ENCODE results near the gene THOP1.

The THOP1 gene

GRCh38 chr19:2853015-2853606, 67.8 kb downstream of the THOP1 start:
- Histone ChIP-seq H3K4me1 (ENCODE audit: control insufficient read depth in 2 of 2, insufficient read depth in 2 of 2, low read length in 2 of 2) (no peaks in the 10 kb centered on the region), H3K9me3 (ENCODE audit: control insufficient read depth in 2 of 2, low read length in 2 of 2) (peaks cover 34 to 42% of the 10 kb centered on the region in 2 donors), H3K9ac (ENCODE audit: low read depth in 1 of 2, low read length in 2 of 2) (no peak overlapping the region), H3K36me3 (ENCODE audit: control insufficient read depth in 2 of 2, insufficient read depth in 2 of 2, low read length in 2 of 2) (peaks cover 32 to 34% of the 10 kb centered on the region in 2 donors), H3K27me3 (ENCODE audit: control insufficient read depth in 2 of 2, insufficient read depth in 2 of 2, low read length in 2 of 2) (no peaks in the 10 kb centered on the region), H3K4me3 (ENCODE audit: low read length in 2 of 2) (peak overlapping the region in 1 of 2 donors; percentile 27), H3K27ac (ENCODE audit: low read depth in 2 of 2, low read length in 2 of 2) (no peak overlapping the region)

GRCh38 chr19:2854849-2855248, 69.5 kb downstream of the THOP1 start:
- Histone ChIP-seq H3K9ac (ENCODE audit: low read depth in 1 of 2, low read length in 2 of 2) (no peak overlapping the region), H3K9me3 (ENCODE audit: control insufficient read depth in 2 of 2, low read length in 2 of 2) (peaks cover 36 to 41% of the 10 kb centered on the region in 2 donors), H3K27me3 (ENCODE audit: control insufficient read depth in 2 of 2, insufficient read depth in 2 of 2, low read length in 2 of 2) (no peaks in the 10 kb centered on the region), H3K4me1 (ENCODE audit: control insufficient read depth in 2 of 2, insufficient read depth in 2 of 2, low read length in 2 of 2) (no peaks in the 10 kb centered on the region), H3K4me3 (ENCODE audit: low read length in 2 of 2) (no peak overlapping the region), H3K36me3 (ENCODE audit: control insufficient read depth in 2 of 2, insufficient read depth in 2 of 2, low read length in 2 of 2) (peaks cover 32 to 34% of the 10 kb centered on the region in 2 donors), H3K27ac (ENCODE audit: low read depth in 2 of 2, low read length in 2 of 2) (no peak overlapping the region)

- Histone ChIP-seq H3K36me3 (ENCODE audit: control insufficient read depth in 2 of 2, insufficient read depth in 2 of 2, low read length in 2 of 2) (peaks cover 22 to 28% of the 10 kb centered on the region in 2 donors), H3K4me1 (ENCODE audit: control insufficient read depth in 2 of 2, insufficient read depth in 2 of 2, low read length in 2 of 2) (no peaks in the 10 kb centered on the region), H3K27ac (ENCODE audit: low read depth in 2 of 2, low read length in 2 of 2) (no peak overlapping the region), H3K27me3 (ENCODE audit: control insufficient read depth in 2 of 2, insufficient read depth in 2 of 2, low read length in 2 of 2) (no peaks in the 10 kb centered on the region), H3K4me3 (ENCODE audit: low read length in 2 of 2) (no peak overlapping the region), H3K9ac (ENCODE audit: low read depth in 1 of 2, low read length in 2 of 2) (no peak overlapping the region), H3K9me3 (ENCODE audit: control insufficient read depth in 2 of 2, low read length in 2 of 2) (peaks cover 31 to 38% of the 10 kb centered on the region in 2 donors)
These were observed 71.3 kb downstream of the THOP1 start for GRCh38 chr19:2856457-2857050.

GRCh38 chr19:2858864-2859263, 73.6 kb downstream of the THOP1 start:
- Histone ChIP-seq H3K9ac (ENCODE audit: low read depth in 1 of 2, low read length in 2 of 2) (no peak overlapping the region), H3K27me3 (ENCODE audit: control insufficient read depth in 2 of 2, insufficient read depth in 2 of 2, low read length in 2 of 2) (no peaks in the 10 kb centered on the region), H3K9me3 (ENCODE audit: control insufficient read depth in 2 of 2, low read length in 2 of 2) (peaks cover 15 to 20% of the 10 kb centered on the region in 2 donors), H3K4me1 (ENCODE audit: control insufficient read depth in 2 of 2, insufficient read depth in 2 of 2, low read length in 2 of 2) (no peaks in the 10 kb centered on the region), H3K36me3 (ENCODE audit: control insufficient read depth in 2 of 2, insufficient read depth in 2 of 2, low read length in 2 of 2) (peaks cover 0 to 6% of the 10 kb centered on the region in 2 donors), H3K4me3 (ENCODE audit: low read length in 2 of 2) (no peak overlapping the region), H3K27ac (ENCODE audit: low read depth in 2 of 2, low read length in 2 of 2) (no peak overlapping the region)

GRCh38 chr19:2863816-2864215, 78.5 kb downstream of the THOP1 start:
- H3K9ac ChIP-seq (ENCODE audit: low read depth in 1 of 2, low read length in 2 of 2): no peak overlapping the region

More at GRCh38 chr19:2863816-2864215, 78.5 kb downstream of the THOP1 start:
- H3K27me3 ChIP-seq (ENCODE audit: control insufficient read depth in 2 of 2, insufficient read depth in 2 of 2, low read length in 2 of 2): no peaks in the 10 kb centered on the region
- peaks cover 0 to 4% of the 10 kb centered on the region in 2 donors for H3K4me1 ChIP-seq (ENCODE audit: control insufficient read depth in 2 of 2, insufficient read depth in 2 of 2, low read length in 2 of 2)
- H3K9me3 ChIP-seq (ENCODE audit: control insufficient read depth in 2 of 2, low read length in 2 of 2): peaks cover 1 to 3% of the 10 kb centered on the region in 2 donors
- no peak overlapping the region for H3K27ac ChIP-seq (ENCODE audit: low read depth in 2 of 2, low read length in 2 of 2)
- H3K4me3 ChIP-seq (ENCODE audit: low read length in 2 of 2): no peak overlapping the region
- no peaks in the 10 kb centered on the region for H3K36me3 ChIP-seq (ENCODE audit: control insufficient read depth in 2 of 2, insufficient read depth in 2 of 2, low read length in 2 of 2)

All from mucosa of rectum (tissue), 2 donors.